Activated gamma-delta T cell treated with Interleukin-2 at 50 U/mL for 16 hours (primary cell): ENCODE results near the gene PDF.
A peak's percentile ranks its signal among the peaks of the same experiment; 100 is the strongest.
"Not testable (repeated sequence)": the region's sequence is repeated elsewhere in the genome, so short reads cannot be mapped to it uniquely, and the experiment has no call there.

Source experiments
- DNase-seq: peaks from one replicate; pipeline ENCODE4 v3.0.0-alpha.2; 2020

PDF gene

GRCh38 chr16:69330286-69331109, at the start of gene PDF:
PDF (minus strand) TSS chr16:69330588; CDS start chr16:69330570, 18 bp downstream.
- peak; percentile 79 for DNase-seq

GRCh38 chr16:69378760-69379159, 48.4 kb upstream of the PDF start:
- DNase-seq = no peak

GRCh38 chr16:69378036-69378435, 47.6 kb upstream of the PDF start:
- DNase-seq = no peak

- DNase-seq = no peak
Observed at GRCh38 chr16:69376393-69377059, 46.1 kb upstream of the PDF start.

GRCh38 chr16:69373019-69373418, 42.6 kb upstream of the PDF start:
- DNase-seq = no peak

GRCh38 chr16:69371564-69371963, 41.2 kb upstream of the PDF start:
- no peak for DNase-seq

GRCh38 chr16:69368866-69369265, 38.5 kb upstream of the PDF start:
- no peak for DNase-seq

GRCh38 chr16:69367980-69368379, 37.6 kb upstream of the PDF start:
- DNase-seq = no peak

GRCh38 chr16:69366431-69366830, 36.0 kb upstream of the PDF start:
- DNase-seq = no peak

- no peak for DNase-seq
Observed at GRCh38 chr16:69365901-69366300, 35.5 kb upstream of the PDF start.

GRCh38 chr16:69364088-69364487, 33.7 kb upstream of the PDF start:
- no peak for DNase-seq

GRCh38 chr16:69363281-69363717, 32.9 kb upstream of the PDF start:
- no peak for DNase-seq

- not testable (repeated sequence) for DNase-seq
Observed at GRCh38 chr16:69360070-69360469, 29.7 kb upstream of the PDF start.

GRCh38 chr16:69351309-69352027, 21.1 kb upstream of the PDF start, which contains the start of gene TMED6:
TMED6 (minus strand) TSS chr16:69351786; CDS start chr16:69351753, 33 bp downstream.
- DNase-seq = no peak

GRCh38 chr16:69350536-69351133, 20.2 kb upstream of the PDF start:
- DNase-seq = no peak

GRCh38 chr16:69349536-69349935, 19.1 kb upstream of the PDF start:
- no peak for DNase-seq

GRCh38 chr16:69348222-69348621, 17.8 kb upstream of the PDF start:
- DNase-seq = no peak

GRCh38 chr16:69346683-69347082, 16.3 kb upstream of the PDF start:
- no peak for DNase-seq

GRCh38 chr16:69345923-69346322, 15.5 kb upstream of the PDF start:
- no peak for DNase-seq

- DNase-seq = no peak
Observed at GRCh38 chr16:69344171-69344570, 13.8 kb upstream of the PDF start.

- no peak for DNase-seq
Observed at GRCh38 chr16:69340095-69340644, 9.8 kb upstream of the PDF start.

GRCh38 chr16:69339289-69340094, 9.1 kb upstream of the PDF start, which contains the start of the genes COG8 and NIP7:
COG8 (minus strand) TSS chr16:69339564; CDS start chr16:69339552, 12 bp downstream.
NIP7 (plus strand) TSS chr16:69339772; CDS start chr16:69339830, 58 bp downstream.
- peak; percentile 91 for DNase-seq
